Skin epidermis (tissue), 12 donors: ENCODE data around the gene PSMD6.

ENCODE experiments used
- H3K27ac ChIP-seq, 21 experiments: fragments of 200-600 bp; sonication (generic) in 11 of 21; one replicate each; pipeline ENCODE4 v1.5.0; 2020; ENCODE audit warnings: mild to moderate bottlenecking in 3 of 21, inconsistent platforms in 2 of 21, moderate library complexity in 2 of 21
- H3K4me3 ChIP-seq, 7 experiments: fragments of 200-600 bp; sonication (generic) in 2 of 7; one replicate each; pipeline ENCODE4 v1.5.0; 2020; ENCODE audit warnings: inconsistent platforms in 2 of 7, mild to moderate bottlenecking in 2 of 7, moderate library complexity in 1 of 7

The PSMD6 gene

DNA sequence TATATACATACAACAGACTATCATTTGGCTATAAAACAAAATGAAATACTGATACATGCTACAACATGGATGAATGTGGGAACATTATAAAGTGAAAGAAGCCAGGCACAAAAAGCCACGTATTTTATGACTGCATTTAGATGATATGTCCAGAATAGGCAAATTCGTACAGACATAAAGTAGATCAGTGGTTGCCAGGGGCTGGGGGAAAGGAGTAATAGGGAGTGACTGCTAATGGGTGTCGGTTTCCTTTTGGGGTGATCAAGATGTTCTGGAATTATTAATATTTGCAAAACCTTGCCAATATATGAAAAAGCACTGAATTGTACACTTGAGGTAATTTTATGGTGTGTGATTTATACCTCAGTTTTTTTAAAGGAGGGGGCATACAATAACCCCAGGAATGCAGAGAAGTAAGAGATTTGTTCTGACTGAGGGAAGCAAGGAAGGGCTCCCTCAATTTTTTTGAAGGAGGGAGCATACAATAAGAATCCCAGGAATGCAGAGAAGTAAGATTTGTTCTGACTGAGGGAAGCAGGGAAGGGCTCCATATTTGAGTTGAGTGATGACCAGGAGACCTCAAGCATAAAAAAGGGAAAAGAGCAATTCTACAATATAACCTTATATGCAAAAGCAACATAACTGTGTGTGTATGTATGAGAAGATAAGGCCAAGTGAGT, 6.2 kb downstream of the PSMD6 start:
- Histone ChIP-seq H3K4me3 (no peak overlapping the region), H3K27ac (no peak overlapping the region)

DNA sequence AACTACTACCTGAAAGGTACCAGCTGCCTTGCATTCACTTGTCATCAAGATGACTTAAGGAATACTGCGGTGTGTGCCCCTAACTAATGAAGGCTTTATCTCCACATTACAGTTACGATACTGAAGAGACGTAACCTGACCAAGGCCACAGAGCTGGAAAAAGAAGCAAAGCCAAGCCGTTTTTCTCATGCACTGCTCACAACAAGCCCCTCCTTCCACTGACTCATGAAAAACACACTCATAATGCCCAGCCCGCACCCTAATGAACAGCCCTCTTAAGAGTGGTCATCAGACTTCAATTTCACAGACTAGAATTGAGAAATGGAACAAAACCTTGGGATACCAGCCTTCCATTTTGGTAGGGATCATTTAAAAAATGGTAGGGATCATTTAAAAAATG, 11.6 kb downstream of the PSMD6 start:
- H3K27ac ChIP-seq: no peak overlapping the region
- H3K4me3 ChIP-seq: no peak overlapping the region

DNA sequence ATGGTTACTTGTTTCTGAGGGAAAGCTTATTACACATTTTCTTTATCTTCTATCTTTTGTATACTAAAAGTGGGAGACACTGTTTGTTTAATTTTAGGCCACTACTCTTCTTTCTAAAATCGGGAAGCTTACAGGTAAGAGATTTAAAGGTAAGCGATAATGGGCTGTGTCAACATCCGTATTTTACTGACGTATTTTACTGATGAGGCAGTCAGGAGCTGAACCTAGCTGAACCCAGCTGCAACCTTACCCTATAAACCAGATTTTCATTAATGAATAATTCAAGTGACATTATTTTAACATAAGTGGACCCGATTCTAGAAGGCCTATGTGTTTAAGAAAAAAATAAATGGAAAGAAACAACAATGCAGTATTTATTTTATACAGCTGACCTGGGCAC, 13.1 kb downstream of the PSMD6 start:
- no peak overlapping the region for H3K27ac ChIP-seq
- no peak overlapping the region for H3K4me3 ChIP-seq

DNA sequence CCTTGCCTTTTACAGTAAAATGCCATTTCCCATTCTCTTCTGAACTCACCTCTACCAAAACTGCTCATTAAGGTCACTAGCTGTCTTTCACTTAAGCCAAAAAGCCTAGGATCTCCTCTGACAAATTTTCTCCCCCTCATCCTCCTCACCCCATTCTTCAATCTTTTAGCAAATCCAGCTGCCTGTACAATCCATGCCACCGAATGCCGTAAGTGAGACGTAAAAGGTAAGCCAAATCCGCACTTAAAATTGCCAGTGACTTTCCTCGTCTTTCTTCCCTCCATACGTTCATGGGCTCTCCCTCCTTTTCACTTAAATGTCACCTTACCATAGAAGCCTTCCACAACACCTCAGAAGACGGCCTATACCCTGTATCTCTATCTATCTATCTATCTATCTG, 13.8 kb downstream of the PSMD6 start:
- H3K27ac ChIP-seq: no peak overlapping the region

DNA sequence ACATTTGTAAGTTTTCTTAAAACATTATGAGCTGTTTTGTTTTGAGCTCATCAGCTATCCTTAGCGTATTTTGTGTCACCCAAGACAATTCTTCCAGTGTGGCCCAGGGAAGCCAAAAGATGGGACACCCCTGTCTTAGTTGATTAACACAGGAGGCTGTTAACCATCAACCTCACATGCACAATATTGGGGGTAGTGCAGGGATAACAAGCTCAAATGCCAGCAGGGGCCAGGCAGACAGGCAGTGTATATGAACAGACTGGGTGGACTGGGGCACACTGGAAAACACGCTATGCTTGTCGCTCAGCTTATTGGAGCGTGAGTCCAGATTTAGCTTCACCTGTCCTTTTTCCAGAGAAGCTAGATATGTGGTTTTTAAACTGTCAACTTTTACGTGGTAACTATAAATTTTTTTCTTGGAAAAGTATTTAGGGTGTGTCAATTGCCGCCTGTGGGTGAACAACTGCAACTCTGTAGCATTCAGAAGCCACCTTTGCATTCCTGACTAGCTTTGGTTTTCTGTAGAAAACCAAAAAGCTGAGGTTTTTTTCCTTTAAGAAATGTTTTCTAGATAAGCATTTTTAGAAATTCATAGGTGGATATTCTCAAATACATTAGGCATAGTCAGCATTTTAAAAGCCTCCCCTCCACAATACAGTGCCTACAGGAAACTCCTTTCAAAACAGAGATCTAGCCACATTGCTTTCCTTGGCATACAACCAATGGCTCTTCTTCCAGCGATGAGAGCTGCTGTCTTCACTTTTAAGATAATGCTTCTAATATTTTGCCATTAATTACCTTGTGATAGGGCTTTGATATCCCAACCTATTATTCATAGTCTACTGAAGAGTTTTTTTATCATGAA, 14.6 kb downstream of the PSMD6 start:
- H3K4me3 ChIP-seq: no peak overlapping the region
- H3K27ac ChIP-seq: peak overlapping the region in 1 of 21 experiments; percentile 3

More for the DNA sequence above, 13.8 kb downstream of the PSMD6 start:
- no peak overlapping the region for H3K4me3 ChIP-seq

DNA sequence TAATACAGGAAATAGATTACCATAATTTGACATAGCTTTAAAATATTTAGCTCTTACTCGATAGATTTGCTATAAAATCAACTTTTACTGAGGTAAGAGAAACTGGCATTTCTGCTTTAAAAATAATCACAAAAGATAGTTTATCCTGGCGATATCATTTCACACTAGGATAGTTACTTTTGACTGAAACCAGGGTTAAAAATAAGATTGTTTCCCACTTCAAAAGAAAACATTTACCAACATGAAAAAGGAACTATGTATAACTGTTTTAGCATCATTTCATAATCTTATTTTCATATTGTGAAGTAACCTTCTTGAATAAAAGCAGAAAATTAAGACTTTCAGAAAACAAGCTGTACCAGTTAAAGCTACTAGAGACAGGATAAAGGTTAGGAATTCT, 15.3 kb downstream of the PSMD6 start:
- H3K27ac ChIP-seq: no peak overlapping the region
- H3K4me3 ChIP-seq: no peak overlapping the region

DNA sequence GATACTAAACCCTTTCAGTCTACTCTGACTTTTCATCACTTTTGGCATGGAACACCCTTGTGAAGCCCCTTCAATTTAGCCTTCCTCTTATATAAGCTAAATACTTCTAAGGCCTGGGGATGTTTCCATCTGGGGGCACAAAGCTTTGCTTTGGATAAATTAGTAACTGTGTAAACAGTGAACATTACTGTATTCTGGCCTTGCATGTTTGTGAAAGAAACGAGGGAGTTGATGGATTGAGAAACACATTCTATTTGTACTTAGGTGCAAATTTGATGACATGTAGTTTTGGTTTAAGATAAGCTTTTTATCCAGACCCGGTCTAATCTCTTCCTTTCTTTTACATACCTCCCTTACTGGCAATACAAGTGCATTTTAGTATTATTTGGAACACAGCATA, 19.7 kb downstream of the PSMD6 start:
- Histone ChIP-seq H3K4me3 (no peak overlapping the region), H3K27ac (no peak overlapping the region)

DNA sequence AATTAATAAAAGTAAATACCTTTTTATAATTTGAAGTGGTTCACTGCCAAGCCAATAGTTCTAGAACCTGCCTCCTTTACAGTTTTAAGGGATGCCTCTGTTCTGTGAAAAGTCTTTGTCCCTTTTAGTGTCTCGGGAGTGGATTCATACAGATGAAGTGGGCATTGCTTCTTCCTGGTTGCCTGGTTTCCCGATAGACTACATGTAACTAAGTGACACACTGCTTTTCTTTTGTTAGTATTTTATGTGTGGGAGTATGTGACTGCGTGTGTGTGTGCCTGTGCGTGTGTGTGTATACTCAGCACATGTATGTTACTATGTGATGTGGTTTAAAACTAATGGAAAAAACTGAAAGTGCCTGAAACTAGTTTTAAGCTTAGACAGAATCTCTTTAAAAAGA, 21.1 kb downstream of the PSMD6 start:
- Histone ChIP-seq H3K4me3 (no peak overlapping the region), H3K27ac (no peak overlapping the region)

DNA sequence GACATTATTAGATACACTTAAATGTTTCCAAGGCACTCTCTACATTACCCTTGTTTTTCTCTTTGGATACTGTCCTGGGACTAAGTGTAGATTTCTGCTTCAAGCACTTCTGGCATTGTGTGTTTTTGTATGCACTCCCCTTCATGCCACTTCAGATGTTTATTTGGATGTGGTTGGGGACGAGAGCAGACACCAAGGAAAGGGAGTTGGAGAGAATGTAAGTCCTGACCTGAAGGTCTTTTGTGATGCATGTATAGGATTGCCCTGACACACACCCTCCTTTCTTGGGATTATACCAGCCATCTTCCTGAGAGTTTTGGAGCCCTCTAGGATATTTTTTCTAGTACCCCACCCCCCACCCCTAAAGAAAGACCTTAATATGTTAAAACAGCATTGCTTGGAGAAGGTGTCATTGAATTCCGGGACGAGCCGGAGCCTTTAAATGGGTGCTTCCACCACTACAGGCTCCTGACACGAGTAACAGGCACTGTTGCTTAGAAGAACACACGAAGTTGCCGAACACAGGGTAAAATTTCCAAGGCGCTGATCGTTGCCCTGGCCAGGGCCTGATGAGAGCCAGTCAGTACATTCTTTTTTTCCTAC, 22.7 kb downstream of the PSMD6 start:
- Histone ChIP-seq H3K4me3 (no peak overlapping the region), H3K27ac (no peak overlapping the region)

DNA sequence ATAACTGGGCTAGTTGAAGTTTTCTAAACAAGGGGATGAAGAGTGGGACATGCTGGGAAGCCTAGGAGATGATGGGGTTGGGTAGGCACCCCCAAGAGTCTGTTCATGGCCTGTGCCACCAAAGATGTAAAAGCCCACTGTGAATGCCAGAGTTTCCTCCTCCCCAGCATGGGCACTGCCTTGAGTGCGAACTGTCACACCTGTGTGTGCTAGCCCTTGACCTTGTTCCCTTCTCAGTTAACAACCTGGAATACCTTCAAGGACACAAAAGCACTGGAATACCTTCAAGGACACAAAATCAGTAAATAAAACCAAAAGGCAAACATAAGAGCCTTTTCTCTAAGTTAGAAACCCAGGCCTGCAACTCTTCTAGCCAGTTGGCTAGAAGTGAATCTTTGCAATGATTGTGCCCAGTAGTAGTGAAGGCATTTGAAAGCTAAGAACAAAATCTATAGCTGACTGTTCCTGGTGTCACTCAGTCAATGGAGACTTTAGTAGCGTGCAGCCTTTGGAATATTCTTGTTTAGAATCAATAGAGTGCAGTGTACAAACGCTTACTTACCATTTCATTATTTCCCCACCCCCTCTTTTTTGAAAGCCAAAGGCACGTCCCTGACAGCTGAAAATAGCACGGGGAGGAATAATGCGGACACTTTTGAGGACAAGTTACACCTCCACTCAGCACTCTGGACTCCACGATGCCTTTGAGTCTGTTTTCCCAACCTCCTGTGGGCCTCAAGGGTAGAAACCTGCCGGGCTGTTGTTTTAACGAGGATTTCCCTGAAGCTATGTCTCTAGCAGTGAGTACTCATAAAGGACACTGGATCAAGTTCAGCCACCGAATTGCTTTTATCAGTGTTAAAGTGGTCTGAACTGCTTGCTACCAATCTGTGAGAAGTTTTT, 24.2 kb downstream of the PSMD6 start:
- Histone ChIP-seq H3K27ac (no peak overlapping the region), H3K4me3 (no peak overlapping the region)

DNA sequence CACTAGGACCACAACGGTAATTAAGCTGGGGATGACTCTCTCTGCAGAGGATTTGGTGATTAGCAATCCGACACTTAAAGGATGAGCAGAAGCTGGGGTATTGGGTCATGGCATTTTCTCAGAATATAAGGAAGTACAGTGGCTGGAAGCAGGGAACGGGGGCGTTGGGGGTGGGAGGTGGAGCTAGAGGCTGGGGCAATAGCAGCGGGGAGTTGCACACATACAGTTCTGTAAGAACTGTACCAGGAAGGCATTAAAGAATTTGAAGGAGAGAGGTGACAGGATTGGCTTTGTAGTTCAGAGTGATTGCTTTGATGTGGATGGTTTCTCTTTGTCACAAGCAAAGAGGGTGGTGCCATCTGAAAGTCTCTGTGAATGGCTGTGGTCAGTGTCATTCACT, 28.2 kb downstream of the PSMD6 start:
- Histone ChIP-seq H3K27ac (no peak overlapping the region), H3K4me3 (no peak overlapping the region)

DNA sequence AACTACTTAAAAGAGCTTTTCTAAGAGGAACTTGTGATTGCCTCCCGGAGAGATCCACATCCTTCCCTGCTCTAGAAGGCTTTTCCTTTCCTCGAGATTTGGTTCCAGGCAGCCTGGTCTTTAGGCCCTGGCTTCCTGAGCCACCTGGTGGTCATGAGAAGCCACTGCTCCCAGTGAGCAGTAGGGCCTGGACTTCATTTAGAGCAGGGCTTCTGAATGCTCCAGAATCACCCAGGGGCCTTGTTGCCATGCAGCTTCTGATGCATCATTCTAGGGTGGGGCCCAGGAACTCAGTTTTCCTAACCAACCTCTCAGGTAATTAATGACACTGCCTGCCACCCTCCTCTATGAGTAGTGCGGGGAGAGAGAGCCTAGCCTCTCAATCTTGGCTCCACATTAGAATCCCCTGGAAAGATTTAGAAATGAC, 29.6 kb downstream of the PSMD6 start:
- H3K27ac ChIP-seq: peak overlapping the region in 2 of 21 experiments; percentile 9 to 20
- H3K4me3 ChIP-seq: no peak overlapping the region

DNA sequence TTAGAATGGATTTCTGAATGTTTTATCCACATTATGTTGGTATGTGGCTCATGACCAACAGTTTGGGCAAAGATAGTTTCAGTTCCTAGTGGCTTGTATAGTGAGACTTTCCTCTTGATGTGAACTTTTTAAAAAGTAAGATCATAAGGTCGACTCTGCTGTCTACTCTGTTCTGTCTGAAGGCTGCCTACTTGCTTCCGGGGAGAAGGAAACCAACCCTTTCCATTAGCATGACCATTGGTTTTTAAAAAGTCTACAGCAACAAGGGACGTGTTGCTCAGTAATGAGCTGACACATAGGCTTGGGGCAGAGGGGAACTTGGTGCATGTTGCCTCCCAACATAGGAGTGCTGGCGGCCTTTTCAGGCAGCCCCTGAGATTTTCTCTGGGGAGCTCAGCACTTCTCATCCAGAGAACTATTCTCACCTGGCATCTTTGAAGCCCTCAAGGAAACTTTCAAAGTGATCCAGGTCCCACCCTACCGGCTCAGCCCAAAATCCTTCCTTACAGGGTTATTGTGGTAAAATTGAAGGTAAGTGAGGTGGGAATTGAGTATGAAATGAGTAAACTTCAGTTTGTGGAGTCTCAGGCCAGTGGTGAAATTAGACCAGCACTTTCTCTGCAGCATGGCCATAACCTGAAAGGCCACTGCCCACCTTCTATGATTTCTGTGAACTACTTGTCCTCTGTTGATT, 30.6 kb downstream of the PSMD6 start:
- Histone ChIP-seq H3K27ac (peak overlapping the region in 2 of 21 experiments; percentile 20 to 47), H3K4me3 (no peak overlapping the region)

DNA sequence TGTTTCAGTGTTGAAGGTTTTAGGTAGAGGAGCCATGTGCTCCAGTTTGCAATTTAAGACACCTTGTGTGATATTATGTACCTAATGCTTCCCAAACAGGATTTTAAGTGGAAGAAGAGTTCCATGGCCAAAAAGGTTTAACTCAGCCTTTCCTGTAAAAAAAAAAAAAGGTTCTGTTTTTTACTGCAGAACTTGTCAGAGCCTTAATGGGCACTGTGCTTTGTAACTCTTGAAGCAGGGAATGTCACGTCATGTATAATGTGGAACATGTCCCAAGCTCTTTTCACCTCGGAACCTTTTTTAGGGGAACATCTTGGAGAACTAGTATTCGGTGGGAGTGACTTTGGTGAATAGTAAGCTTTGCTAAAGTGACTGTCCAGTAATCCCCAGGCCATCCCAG, 31.6 kb downstream of the PSMD6 start:
- Histone ChIP-seq H3K27ac (no peak overlapping the region), H3K4me3 (no peak overlapping the region)

DNA sequence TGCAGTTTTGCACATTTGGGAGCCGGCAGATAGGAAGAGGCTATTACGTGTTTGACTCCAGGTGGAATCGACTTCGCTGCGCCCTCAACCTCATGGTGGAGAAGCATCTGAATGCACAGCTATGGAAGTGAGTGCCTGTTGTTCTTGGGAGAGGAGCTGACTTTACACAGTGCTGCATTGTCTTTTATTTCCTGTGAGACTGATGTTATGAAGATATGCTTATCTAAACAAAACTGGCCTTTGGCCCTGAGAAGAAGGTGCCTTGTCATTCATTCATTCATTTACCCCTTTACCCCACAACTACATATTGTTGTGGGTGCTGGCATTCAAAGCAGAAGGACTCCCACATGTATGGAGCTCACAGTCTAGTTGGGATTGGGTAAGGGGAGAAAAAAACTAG, 32.6 kb downstream of the PSMD6 start:
- no peak overlapping the region for H3K4me3 ChIP-seq
- H3K27ac ChIP-seq: peak overlapping the region in 1 of 21 experiments; percentile 38

DNA sequence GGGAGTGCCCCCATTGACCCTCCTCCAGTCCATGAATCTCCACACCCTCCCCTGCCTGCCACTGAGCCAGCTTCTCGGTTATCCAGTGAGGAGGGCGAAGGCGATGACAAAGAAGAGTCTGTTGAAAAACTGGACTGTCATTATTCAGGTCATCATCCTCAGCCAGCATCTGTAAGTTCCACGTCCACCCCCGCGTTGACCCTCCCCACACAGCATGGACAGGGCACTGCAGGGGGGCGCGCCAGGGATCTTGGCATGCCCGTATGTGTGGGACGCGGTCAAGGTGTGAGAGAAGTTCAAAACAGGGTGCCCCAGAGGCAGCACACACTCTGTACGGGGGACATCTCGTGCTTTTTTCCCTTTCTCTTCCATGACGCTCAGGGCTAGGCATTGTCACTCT, 33.1 kb downstream of the PSMD6 start:
- Histone ChIP-seq H3K27ac (peak overlapping the region in 2 of 21 experiments; percentile 5 to 38), H3K4me3 (no peak overlapping the region)

DNA sequence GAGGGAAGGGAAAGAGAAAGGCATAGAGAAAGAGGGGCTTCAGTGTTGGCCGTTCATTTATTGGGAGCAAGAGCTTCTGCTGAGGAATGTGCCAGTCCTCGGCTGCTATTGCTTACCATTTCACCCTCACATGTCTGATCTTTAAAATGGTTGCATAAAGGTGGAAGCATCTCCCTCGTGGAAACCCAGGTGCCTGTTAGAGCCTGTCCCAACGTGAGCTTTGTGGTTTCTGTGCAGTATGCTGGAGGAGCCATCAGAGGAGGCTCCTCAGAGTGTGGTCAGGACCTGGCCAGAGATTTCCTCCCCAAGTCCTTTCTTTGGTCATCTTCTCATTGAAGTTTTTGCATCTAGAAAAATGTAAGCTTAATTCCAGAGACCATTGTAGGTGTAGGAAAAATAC, 34.4 kb downstream of the PSMD6 start:
- Histone ChIP-seq H3K4me3 (no peak overlapping the region), H3K27ac (no peak overlapping the region)

DNA sequence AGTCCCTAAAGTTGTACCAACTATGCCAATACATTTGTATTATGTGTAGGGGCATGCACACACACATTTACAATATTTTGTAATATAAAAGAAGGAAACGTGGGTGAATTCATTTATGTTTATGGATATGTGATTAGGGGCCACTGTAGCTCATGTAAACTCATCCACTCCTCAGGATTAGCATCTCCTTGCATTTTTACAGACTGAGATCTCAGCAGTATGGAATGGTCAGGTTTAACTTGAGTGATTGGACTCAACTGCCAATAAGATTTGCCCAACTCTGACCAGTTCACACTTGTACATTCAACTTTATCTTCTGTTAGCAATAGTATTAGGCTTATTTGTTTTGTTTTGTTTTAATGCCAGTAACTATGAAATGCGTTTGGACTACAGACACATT, 36.5 kb downstream of the PSMD6 start:
- H3K4me3 ChIP-seq: no peak overlapping the region
- no peak overlapping the region for H3K27ac ChIP-seq

DNA sequence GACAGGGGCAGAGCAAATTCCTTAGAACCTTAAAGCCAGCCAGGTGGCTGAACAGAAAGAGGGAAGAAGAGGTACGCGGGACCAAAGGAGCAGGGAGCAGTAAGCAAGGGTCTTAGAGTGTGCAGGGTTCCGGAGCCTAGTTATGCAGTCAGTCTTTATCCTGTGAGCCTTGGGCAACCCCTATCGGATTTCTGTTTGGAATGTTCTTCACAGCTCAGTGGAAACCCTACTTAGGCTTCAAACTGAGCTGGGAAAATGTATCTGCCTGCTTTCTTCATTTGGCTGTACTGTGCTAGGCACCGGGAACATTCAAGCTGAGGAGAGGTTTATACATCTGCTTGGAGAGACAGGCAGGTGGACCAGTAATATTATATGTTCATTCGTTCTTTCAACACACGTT, 37.1 kb downstream of the PSMD6 start:
- Histone ChIP-seq H3K27ac (no peak overlapping the region), H3K4me3 (no peak overlapping the region)
